Sigmoid colon (tissue), 7 donors: Measurements from ENCODE around the gene FKTN. TPM values are rescaled to one million over a fixed set of nuclear protein-coding genes. Genes with fewer than 3 reads are reported as not detected.
"Not testable (repeated sequence)": the region's sequence is repeated elsewhere in the genome, so short reads cannot be mapped to it uniquely, and the experiment has no call there.

Source experiments
- DNase-seq: peaks from one replicate; pipeline ENCODE4 v3.0.0-alpha.2; 2019
- H3K27ac ChIP-seq, 4 donors: fragments of 200-600 bp; sonication (generic); one replicate each; pipeline ENCODE4 v1.5.1; 2016 to 2019; ENCODE audit warnings: mild to moderate bottlenecking in 1 of 4
- H3K27me3 ChIP-seq, 3 donors: fragments of 200-600 bp; sonication (generic); one replicate each; pipeline ENCODE4 v1.5.1; 2019; ENCODE audit warnings: mild to moderate bottlenecking in 1 of 3
- H3K36me3 ChIP-seq, 4 donors: fragments of 200-600 bp; sonication (generic); one replicate each; pipeline ENCODE4 v1.5.1; 2016 to 2019
- H3K4me1 ChIP-seq, 4 donors: fragments of 200-600 bp; sonication (generic); one replicate each; pipeline ENCODE4 v1.5.1; 2017 to 2019
- H3K4me3 ChIP-seq, 4 donors: fragments of 200-600 bp; sonication (generic); one replicate each; pipeline ENCODE4 v1.5.1; 2017 to 2019; ENCODE audit warnings: mild to moderate bottlenecking in 2 of 4, moderate library complexity in 1 of 4
- H3K9me3 ChIP-seq, 4 donors: fragments of 200-600 bp in 3 of 4; sonication (generic) in 3 of 4; one replicate each; pipeline versions ENCODE4 v1.5.1 to v1.6.1; 2013 to 2019
- EP300 ChIP-seq, 4 donors: sonication (generic); formaldehyde crosslinking; IDR thresholded peaks; one replicate each; pipeline ENCODE4 v1.6.1; 2017; ENCODE audit warnings: antibody characterized with exemption in 4 of 4
- POLR2A ChIP-seq, 2 donors: fragments of 450-650 bp; IDR thresholded peaks; one replicate each; pipeline ENCODE4 v1.6.1; 2016; ENCODE audit warnings: antibody characterized with exemption in 2 of 2, mild to moderate bottlenecking in 2 of 2, moderate library complexity in 2 of 2
- POLR2AphosphoS5 ChIP-seq, 4 donors: sonication (generic); formaldehyde crosslinking; IDR thresholded peaks; one replicate each; pipeline ENCODE4 v1.6.1; 2017; ENCODE audit warnings: antibody characterized with exemption in 4 of 4
- WGBS, 2 donors: extraction: QIAGEN DNeasy Blood & Tissue Kit; methylation state at CpG; one replicate each; pipeline ENCODE4 v1.1.7; 2013; 5-methylcytosine and 5-hydroxymethylcytosine counted together
- intact Hi-C: fragments of 100-400 bp; cut with DNase I; formaldehyde crosslinking; loops from one replicate; pipeline ENCODE4 v1.15.1; 2023
- polyA plus RNA-seq, 3 donors: library from polyadenylated mRNA; stranded (reverse); fragments of 200-250 nt; gene quantifications; one replicate each; pipeline ENCODE4 v1.2.3, GENCODE V29; 2013
- total RNA-seq, 4 donors: library from RNA; depleted of rRNA; stranded (reverse); fragments of >200 nt; gene quantifications; one replicate each; pipeline ENCODE4 v1.1.0, GENCODE V29; 2016
- TF ChIP-seq, protein P1 (sequence below), 4 experiments: fragments of 450-650 bp in 3 of 4; fragments of 200-600 bp in 1 of 4; IDR thresholded peaks; one replicate each; pipeline ENCODE4 v1.5.1; 2016 to 2019; ENCODE audit warnings: antibody characterized with exemption in 4 of 4, mild to moderate bottlenecking in 3 of 4, moderate library complexity in 2 of 4
- donor health status: healthy with polysubstance abuse.
- donor health status: Bipolar disorder and iron deficiency.
- donor health status: healthy.

FKTN gene
- total and polyA plus RNA-seq, 7 donors, result 0.60 to 13.9 (median 8.0) TPM

DNA sequence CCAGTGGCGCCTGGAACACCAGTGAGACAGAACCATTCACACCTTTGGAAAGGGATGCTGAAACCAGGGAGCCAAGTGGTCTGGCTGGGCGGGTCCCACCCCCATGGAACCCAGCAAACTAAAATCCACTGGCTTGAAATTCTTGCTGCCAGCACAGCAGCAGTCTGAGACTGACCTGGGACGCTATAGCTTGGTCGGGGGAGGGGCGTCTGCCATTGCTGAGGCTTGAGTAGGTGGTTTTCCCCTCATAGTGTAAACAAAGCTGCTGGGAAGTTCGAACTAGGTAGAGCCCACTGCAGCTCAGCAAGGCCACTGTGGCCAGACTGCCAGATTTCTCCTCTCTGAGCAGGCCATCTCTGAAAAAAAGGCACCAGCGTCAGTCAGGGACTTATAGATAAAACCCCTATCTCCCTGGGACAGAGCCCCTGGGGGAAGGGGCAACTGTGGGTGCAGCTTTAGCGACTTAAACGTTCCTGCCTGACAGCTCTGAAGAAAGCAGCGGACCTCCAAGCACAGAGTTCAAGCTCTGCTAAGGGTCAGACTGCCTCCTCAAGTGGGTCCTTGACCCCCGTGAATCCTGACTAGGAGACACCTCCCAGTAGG, 42.0 kb upstream of the FKTN start:
- intact Hi-C loops, result no loop called here
- no peak for DNase-seq

DNA sequence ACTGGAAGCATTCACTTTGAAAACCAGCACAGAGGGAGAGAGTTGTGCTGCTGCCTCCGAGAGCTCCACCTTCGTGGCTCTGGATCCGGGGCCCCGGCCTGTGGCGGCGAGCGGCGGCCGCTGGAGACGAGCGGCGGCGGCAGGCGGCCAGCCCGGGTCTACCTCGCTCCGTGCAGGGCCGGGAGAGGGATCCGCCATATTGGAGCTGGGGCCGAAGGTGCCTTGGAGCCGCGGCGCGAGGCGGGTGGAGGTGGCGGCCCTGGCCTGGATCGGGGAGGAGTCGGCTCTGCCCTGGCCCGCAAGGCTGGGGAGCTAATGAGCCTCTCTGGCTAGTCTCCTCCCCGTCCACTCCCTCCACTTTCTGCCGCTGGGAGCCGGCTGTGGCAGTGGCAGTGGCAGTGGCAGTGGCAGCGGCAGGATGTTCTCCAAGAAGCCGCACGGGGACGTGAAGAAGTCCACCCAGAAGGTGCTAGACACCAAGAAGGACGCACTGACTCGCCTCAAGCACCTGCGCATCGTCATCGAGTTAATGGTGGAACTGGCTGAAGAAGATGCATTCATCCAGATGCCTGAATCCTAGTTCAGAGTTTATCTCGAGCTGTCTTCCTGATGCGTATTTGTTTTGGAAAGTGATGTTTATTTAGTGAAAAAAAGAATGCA, 38.1 kb upstream of the FKTN start:
- Histone ChIP-seq H3K4me3 (peak overlapping the region; percentile 43 to 47 (median 44)), H3K27ac (peak overlapping the region; percentile 31 to 77 (median 75))
- H3K27me3 ChIP-seq, DNase-seq, H3K36me3 ChIP-seq, H3K4me1 ChIP-seq, H3K9me3 ChIP-seq, intact Hi-C loops: not testable (repeated sequence)
- 80 to 85% methylated on average over 43 of the region's 43 CpGs for WGBS, 2 donors

More for the DNA sequence above, 42.0 kb upstream of the FKTN start:
- Histone ChIP-seq H3K4me3 (no peak overlapping the region), H3K9me3 (no peaks in the 10 kb centered on the region), H3K4me1 (no peaks in the 10 kb centered on the region), H3K36me3 (peaks cover 0 to 7% (median 0%) of the 10 kb centered on the region in 4 donors), H3K27ac (no peak overlapping the region), H3K27me3 (no peaks in the 10 kb centered on the region)
- 92 to 93% methylated on average over 11 of the region's 11 CpGs for WGBS, 2 donors
- TF ChIP-seq POLR2A (IDR thresholded peaks at IDR 0.05), result no peak
- TF ChIP-seq, protein P1, sequence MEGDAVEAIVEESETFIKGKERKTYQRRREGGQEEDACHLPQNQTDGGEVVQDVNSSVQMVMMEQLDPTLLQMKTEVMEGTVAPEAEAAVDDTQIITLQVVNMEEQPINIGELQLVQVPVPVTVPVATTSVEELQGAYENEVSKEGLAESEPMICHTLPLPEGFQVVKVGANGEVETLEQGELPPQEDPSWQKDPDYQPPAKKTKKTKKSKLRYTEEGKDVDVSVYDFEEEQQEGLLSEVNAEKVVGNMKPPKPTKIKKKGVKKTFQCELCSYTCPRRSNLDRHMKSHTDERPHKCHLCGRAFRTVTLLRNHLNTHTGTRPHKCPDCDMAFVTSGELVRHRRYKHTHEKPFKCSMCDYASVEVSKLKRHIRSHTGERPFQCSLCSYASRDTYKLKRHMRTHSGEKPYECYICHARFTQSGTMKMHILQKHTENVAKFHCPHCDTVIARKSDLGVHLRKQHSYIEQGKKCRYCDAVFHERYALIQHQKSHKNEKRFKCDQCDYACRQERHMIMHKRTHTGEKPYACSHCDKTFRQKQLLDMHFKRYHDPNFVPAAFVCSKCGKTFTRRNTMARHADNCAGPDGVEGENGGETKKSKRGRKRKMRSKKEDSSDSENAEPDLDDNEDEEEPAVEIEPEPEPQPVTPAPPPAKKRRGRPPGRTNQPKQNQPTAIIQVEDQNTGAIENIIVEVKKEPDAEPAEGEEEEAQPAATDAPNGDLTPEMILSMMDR (IDR thresholded peaks at IDR 0.05), result no peak
- TF ChIP-seq POLR2AphosphoS5 (IDR thresholded peaks at IDR 0.05), result no peak
- no peak for TF ChIP-seq EP300 (IDR thresholded peaks at IDR 0.05)

- H3K27me3 ChIP-seq, DNase-seq, H3K9me3 ChIP-seq, H3K36me3 ChIP-seq, H3K27ac ChIP-seq, H3K4me1 ChIP-seq, H3K4me3 ChIP-seq, intact Hi-C loops: not testable (repeated sequence)
- 94 to 99% methylated on average over 6 of the region's 6 CpGs for WGBS, 2 donors
These were observed 36.9 kb upstream of the FKTN start for GRCh38 chr9:105520992-105521391.

DNA sequence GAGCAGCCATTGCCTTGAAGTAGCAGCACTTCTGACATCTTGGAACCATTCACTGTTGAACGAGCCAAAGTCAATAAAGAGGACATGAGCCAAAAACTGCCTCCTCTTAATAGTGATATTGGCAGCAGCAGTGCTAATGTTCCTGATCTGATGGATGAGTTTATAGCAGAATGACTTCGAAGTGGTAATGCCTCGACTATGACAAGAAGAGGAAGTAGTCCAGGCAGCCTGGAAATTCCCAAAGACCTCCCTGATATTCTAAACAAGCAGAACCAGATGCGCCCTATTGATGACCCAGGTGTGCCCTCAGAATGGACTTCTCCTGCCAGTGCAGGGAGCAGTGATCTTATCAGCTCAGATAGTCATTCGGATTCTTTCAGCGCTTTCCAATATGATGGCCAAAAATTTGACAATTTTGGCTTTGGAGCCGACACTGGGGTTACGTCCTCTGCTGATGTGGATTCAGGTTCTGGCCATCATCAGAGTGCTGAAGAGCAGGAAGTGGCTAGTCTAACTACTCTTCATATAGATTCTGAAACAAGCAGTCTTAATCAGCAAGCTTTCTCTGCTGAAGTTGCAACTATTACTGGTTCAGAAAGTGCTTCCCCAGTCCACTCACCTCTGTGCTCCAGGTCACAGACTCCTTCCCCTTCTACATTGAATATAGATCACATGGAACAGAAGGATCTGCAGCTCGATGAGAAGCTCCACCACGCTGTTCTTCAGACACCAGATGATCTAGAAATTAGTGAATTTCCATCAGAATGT, 35.1 kb upstream of the FKTN start:
- WGBS, 2 donors, result 81 to 88% methylated on average over 10 of the region's 10 CpGs
- not testable (repeated sequence) for H3K27me3 ChIP-seq

DNA sequence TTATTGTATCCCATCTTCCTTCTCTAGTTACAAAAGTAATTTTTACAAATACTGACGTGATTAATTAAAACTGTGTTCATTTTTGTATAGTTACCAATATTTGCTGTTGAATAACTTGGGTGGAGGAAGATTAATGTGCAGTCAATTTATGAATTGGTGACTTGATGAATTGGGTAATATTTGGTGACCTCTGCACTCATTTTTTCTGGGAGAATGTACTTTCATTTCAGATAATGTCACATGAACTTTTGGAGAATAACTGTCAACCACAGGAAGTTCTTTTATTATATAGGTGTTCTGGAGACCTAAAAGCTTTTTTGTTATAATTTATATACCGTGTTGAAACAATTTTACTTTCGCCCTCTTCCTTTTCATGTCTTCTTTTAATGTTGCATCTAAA, 26.4 kb upstream of the FKTN start:
- WGBS, 2 donors, result 66 to 75% methylated on average over 3 of the region's 3 CpGs
- intact Hi-C loops, result no loop called here
- Histone ChIP-seq H3K27ac (no peak overlapping the region), H3K27me3 (no peaks in the 10 kb centered on the region), H3K4me3 (no peak overlapping the region), H3K36me3 (peaks cover 0 to 9% (median 0%) of the 10 kb centered on the region in 4 donors), H3K9me3 (no peaks in the 10 kb centered on the region), H3K4me1 (no peaks in the 10 kb centered on the region)
- no peak for TF ChIP-seq POLR2A (IDR thresholded peaks at IDR 0.05)
- no peak for TF ChIP-seq POLR2AphosphoS5 (IDR thresholded peaks at IDR 0.05)
- TF ChIP-seq EP300 (IDR thresholded peaks at IDR 0.05), result no peak
- TF ChIP-seq, protein P1 (IDR thresholded peaks at IDR 0.05), result no peak
- no peak for DNase-seq

More for the DNA sequence above, 35.1 kb upstream of the FKTN start:
- H3K27ac ChIP-seq, H3K4me3 ChIP-seq, H3K9me3 ChIP-seq, intact Hi-C loops, DNase-seq, H3K36me3 ChIP-seq, H3K4me1 ChIP-seq: not testable (repeated sequence)

DNA sequence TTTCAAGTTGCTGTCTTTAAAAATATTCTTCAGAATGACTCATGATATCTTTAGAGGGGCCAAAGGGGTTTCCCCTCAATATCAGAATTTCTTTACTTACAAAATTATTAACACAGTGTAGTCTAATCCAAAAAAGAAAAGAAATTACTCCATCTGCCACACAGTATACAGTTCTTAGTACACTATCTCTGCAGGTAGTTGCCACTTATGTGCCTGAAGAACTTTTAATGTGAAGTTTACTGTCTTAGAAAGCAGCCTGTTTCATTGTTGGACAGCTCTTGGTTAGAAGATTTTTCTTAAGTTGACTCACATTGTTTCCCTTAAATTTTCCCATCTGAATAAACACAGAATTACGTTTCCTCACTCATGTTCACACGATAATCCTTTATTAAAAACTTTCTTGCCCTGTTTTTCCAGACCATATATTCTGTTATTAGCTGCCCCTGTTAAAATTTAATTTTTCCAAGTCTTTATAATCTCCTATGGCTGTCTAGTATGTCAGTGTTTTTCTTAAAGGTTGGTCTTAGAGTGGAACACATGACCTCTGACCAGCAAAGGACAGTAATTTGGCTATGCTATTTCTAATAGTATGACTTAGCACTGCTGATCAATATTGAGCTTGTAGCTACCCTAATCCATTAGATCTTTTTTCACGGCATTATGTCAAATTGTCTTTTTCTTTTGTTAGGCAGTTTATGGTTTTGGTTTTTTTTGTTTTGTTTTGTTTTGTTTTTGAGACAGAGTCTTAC, 21.8 kb upstream of the FKTN start:
- peaks cover 0 to 14% (median 0%) of the 10 kb centered on the region in 4 donors for H3K36me3 ChIP-seq
- DNase-seq, result no peak
- H3K4me3 ChIP-seq, result no peak overlapping the region
- no peak overlapping the region for H3K27ac ChIP-seq
- intact Hi-C loops, result no loop called here
- H3K4me1 ChIP-seq, result no peaks in the 10 kb centered on the region
- no peaks in the 10 kb centered on the region for H3K27me3 ChIP-seq
- no peaks in the 10 kb centered on the region for H3K9me3 ChIP-seq
- WGBS, 2 donors, result 90 to 91% methylated on average over 3 of the region's 3 CpGs
- TF ChIP-seq EP300 (IDR thresholded peaks at IDR 0.05), result no peak
- TF ChIP-seq POLR2A (IDR thresholded peaks at IDR 0.05), result no peak
- TF ChIP-seq, protein P1 (IDR thresholded peaks at IDR 0.05), result no peak
- TF ChIP-seq POLR2AphosphoS5 (IDR thresholded peaks at IDR 0.05), result no peak
